GM23338 (cell line): ENCODE results near the gene PTGDS. TPM values are rescaled to one million over a fixed set of nuclear protein-coding genes. Genes with fewer than 3 reads are reported as not detected.
A peak's percentile ranks its signal among the peaks of the same experiment; 100 is the strongest.

Experiments used
- ATAC-seq: fragments of 200-7000 bp; cut with Tn5 transposase; 3 replicates; pipeline ENCODE4 v1.9.1; 2020
- DNase-seq: peaks from one replicate; pipeline ENCODE4 v3.0.0-alpha.2; 2015; ENCODE audit warnings: low spot score
- H2AFZ ChIP-seq: fragments of 200-600 bp; sonication (generic); 2 replicates; pipeline ENCODE4 v1.8.0; 2016; ENCODE audit warnings: antibody characterized with exemption, mild to moderate bottlenecking, moderate library complexity
- H3F3A ChIP-seq: fragments of 200-600 bp; sonication (generic); replicated peaks from 2 replicates; pipeline ENCODE4 v1.8.0; 2017; ENCODE audit warnings: antibody characterized with exemption, mixed run types, low read depth
- H3K27ac ChIP-seq: fragments of 200-600 bp; sonication (generic); 2 replicates; pipeline ENCODE4 v1.6.1; 2016; ENCODE audit warnings: low read depth
- H3K27me3 ChIP-seq: fragments of 200-600 bp; sonication (generic); 2 replicates; pipeline ENCODE4 v1.8.0; 2016; ENCODE audit warnings: mild to moderate bottlenecking, mixed run types, moderate library complexity; ENCODE audit not compliant: insufficient read depth
- H3K36me3 ChIP-seq: fragments of 200-600 bp; sonication (generic); 2 replicates; pipeline ENCODE4 v1.8.0; 2016; ENCODE audit warnings: mild to moderate bottlenecking; ENCODE audit not compliant: insufficient read depth
- H3K4me1 ChIP-seq: fragments of 200-600 bp; sonication (generic); 2 replicates; pipeline ENCODE4 v1.8.0; 2016; ENCODE audit warnings: mild to moderate bottlenecking, moderate library complexity; ENCODE audit not compliant: insufficient read depth
- H3K4me2 ChIP-seq: fragments of 200-600 bp; sonication (generic); 2 replicates; pipeline ENCODE4 v1.7.1; 2017; ENCODE audit warnings: mixed run types
- H3K4me3 ChIP-seq: fragments of 200-600 bp; sonication (generic); 2 replicates; pipeline ENCODE4 v1.6.1; 2016; ENCODE audit warnings: mixed run types
- H3K79me2 ChIP-seq: fragments of 200-600 bp; sonication (generic); replicated peaks from 2 replicates; pipeline ENCODE4 v1.8.0; 2017; ENCODE audit warnings: mild to moderate bottlenecking; ENCODE audit not compliant: insufficient read depth
- H3K9me2 ChIP-seq: fragments of 200-600 bp; sonication (generic); 2 replicates; pipeline ENCODE4 v1.8.0; 2017; ENCODE audit not compliant: insufficient read depth
- H4K20me1 ChIP-seq: fragments of 200-600 bp; sonication (generic); replicated peaks from 2 replicates; pipeline ENCODE4 v1.8.0; 2017; ENCODE audit warnings: mild to moderate bottlenecking; ENCODE audit not compliant: insufficient read depth
- H3K27ac Mint-ChIP-seq: 2 replicates; pipeline ENCODE4 v1.8.0; 2020; ENCODE audit warnings: inconsistent platforms, mild to moderate bottlenecking, moderate library complexity, mixed read lengths
- H3K27me3 Mint-ChIP-seq: 3 replicates; pipeline ENCODE4 v1.8.0; 2022; ENCODE audit warnings: low read depth, mild to moderate bottlenecking, moderate library complexity, mixed read lengths, inconsistent platforms; ENCODE audit not compliant: insufficient read depth, poor library complexity
- H3K36me3 Mint-ChIP-seq: 3 replicates; pipeline ENCODE4 v1.8.0; 2021; ENCODE audit warnings: low read depth, mild to moderate bottlenecking, inconsistent platforms, moderate library complexity, mixed read lengths
- H3K4me1 Mint-ChIP-seq: 3 replicates; pipeline ENCODE4 v1.8.0; 2020; ENCODE audit warnings: mild to moderate bottlenecking, inconsistent platforms, mixed read lengths
- H3K4me3 Mint-ChIP-seq: 3 replicates; pipeline ENCODE4 v1.8.0; 2021; ENCODE audit warnings: moderate library complexity, mild to moderate bottlenecking, inconsistent platforms, mixed read lengths
- H3K9me3 Mint-ChIP-seq: 3 replicates; pipeline ENCODE4 v1.8.0; 2020; ENCODE audit warnings: moderate library complexity, mild to moderate bottlenecking, inconsistent platforms, mixed read lengths
- CREB1 ChIP-seq: fragments of 250-450 bp; sonication (Bioruptor Pico); IDR thresholded peaks from 2 replicates; pipeline ENCODE4 v1.5.0; 2020; ENCODE audit warnings: low read depth, mild to moderate bottlenecking, moderate library complexity
- EZH2 ChIP-seq: fragments of 200-600 bp; sonication (generic); IDR thresholded peaks from one replicate; pipeline ENCODE4 v1.8.0; 2017; ENCODE audit warnings: antibody characterized with exemption, mild to moderate bottlenecking, low read depth; ENCODE audit not compliant: unreplicated experiment
- EZH2phosphoT487 ChIP-seq: fragments of 200-600 bp; sonication (generic); IDR thresholded peaks from one replicate; pipeline ENCODE4 v1.8.1; 2018; ENCODE audit warnings: antibody characterized with exemption; ENCODE audit not compliant: unreplicated experiment
- JUNB ChIP-seq: IDR thresholded peaks from one replicate; pipeline ENCODE4 v1.6.1; 2016; ENCODE audit warnings: antibody characterized with exemption; ENCODE audit not compliant: unreplicated experiment
- NANOG ChIP-seq: IDR thresholded peaks from 2 replicates; pipeline ENCODE4 v1.6.1; 2016; ENCODE audit warnings: antibody characterized with exemption, borderline replicate concordance
- POLR2AphosphoS5 ChIP-seq: IDR thresholded peaks from 2 replicates; pipeline ENCODE4 v1.6.1; 2016; ENCODE audit warnings: antibody characterized with exemption, low read depth
- STAT1 ChIP-seq: IDR thresholded peaks from one replicate; pipeline ENCODE4 v1.6.1; 2016; ENCODE audit warnings: antibody characterized with exemption; ENCODE audit not compliant: unreplicated experiment
- ZNF114 ChIP-seq: fragments of 250-450 bp; sonication (Bioruptor Pico); IDR thresholded peaks from 2 replicates; pipeline ENCODE4 v1.5.0; 2020; ENCODE audit warnings: mild to moderate bottlenecking, moderate library complexity
- ZNF331 ChIP-seq: fragments of 250-450 bp; sonication (Bioruptor Pico); IDR thresholded peaks from 2 replicates; pipeline ENCODE4 v1.5.0; 2020; ENCODE audit warnings: low read depth, mild to moderate bottlenecking, moderate library complexity
- polyA plus RNA-seq: library from polyadenylated mRNA; unstranded; fragments of >200 nt; fragmentation: Nextera tagmentation; extraction: Ambion mirVana; gene quantifications from 2 replicates; pipeline ENCODE4 v1.2.1, GENCODE V29; 2016
- total RNA-seq: library from RNA; depleted of rRNA; stranded (reverse); fragments of >200 nt; shearing (Covaris generic); gene quantifications from 2 replicates; pipeline ENCODE4 v1.2.3, GENCODE V29; 2014
- TF ChIP-seq, protein P1 (sequence below), 2 experiments: fragments of 200-600 bp in 1 of 2; sonication (generic) in 1 of 2; conservative IDR thresholded peaks; 2 replicates each; pipeline versions ENCODE4 v1.5.1 to v1.6.1; 2016 to 2017; ENCODE audit warnings: antibody characterized with exemption in 2 of 2, low read depth in 2 of 2, mild to moderate bottlenecking in 2 of 2, moderate library complexity in 1 of 2
- TF ChIP-seq, protein P2 (sequence below): IDR thresholded peaks from 2 replicates; pipeline ENCODE4 v1.6.1; 2016; ENCODE audit warnings: antibody characterized with exemption
- TF ChIP-seq, protein P3 (sequence below): IDR thresholded peaks from one replicate; pipeline ENCODE4 v1.6.1; 2018; ENCODE audit warnings: antibody characterized with exemption; ENCODE audit not compliant: unreplicated experiment
- TF ChIP-seq, protein P4 (sequence below): fragments of 250-450 bp; sonication (Bioruptor Pico); IDR thresholded peaks from 2 replicates; pipeline ENCODE4 v1.5.0; 2020; ENCODE audit warnings: mild to moderate bottlenecking, moderate library complexity

Gene PTGDS
- total and polyA plus RNA-seq, 2 experiments from 2014 or later: 1.9 to 3.1 TPM

DNA sequence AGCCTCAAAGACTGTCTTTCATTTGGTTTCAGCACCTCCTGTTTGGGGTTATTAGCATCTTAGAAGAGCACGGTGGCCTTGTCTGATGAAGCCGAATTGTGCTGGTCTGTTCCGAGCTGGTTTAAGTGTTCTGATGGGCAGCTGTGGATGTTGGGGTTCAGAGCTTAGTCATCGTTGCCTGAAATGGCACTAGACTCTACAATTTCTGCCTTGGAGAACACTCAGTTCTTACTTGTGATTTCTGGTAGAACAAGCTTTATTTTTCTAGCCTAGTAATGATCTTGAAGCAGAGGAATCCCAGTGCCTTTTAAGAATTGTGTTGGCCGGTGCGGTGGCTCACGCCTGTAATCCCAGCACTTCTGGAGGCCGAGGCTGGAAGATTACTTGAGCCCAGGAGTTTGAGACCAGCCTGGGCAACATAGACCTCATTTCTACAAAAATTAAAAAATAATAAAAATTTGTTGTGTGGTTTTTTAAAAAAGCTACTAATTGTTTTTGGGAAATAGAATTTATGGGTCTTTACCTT lies 40.6 kb upstream of the PTGDS start:
- H3K9me2 ChIP-seq: no peaks in the 10 kb centered on the region; the same call in 1 of the 2 replicates

More for the DNA sequence above, 40.6 kb upstream of the PTGDS start:
- H2AFZ ChIP-seq: no peak overlapping the region
- peaks cover 12% of the 10 kb centered on the region for H4K20me1 ChIP-seq
- Mint-ChIP-seq H3K27me3 (peaks cover 8% of the 10 kb centered on the region), H3K27ac (peak overlapping the region; percentile 80; the same call in 1 of the 2 replicates), H3K9me3 (no peaks in the 10 kb centered on the region; the same call in 2 of the 3 replicates), H3K4me3 (no peak overlapping the region), H3K4me1 (peaks cover 11% of the 10 kb centered on the region), H3K36me3 (peaks cover 54% of the 10 kb centered on the region)
- no peaks in the 10 kb centered on the region for H3K27me3 ChIP-seq
- H3K27ac ChIP-seq: no peak overlapping the region
- H3F3A ChIP-seq: peaks cover 11% of the 10 kb centered on the region; the same call in 1 of the 2 replicates
- DNase-seq: no peak
- no peak overlapping the region for H3K4me2 ChIP-seq
- H3K4me3 ChIP-seq: no peak overlapping the region
- no peak for ATAC-seq
- H3K4me1 ChIP-seq: no peaks in the 10 kb centered on the region
- TF ChIP-seq, protein P1, sequence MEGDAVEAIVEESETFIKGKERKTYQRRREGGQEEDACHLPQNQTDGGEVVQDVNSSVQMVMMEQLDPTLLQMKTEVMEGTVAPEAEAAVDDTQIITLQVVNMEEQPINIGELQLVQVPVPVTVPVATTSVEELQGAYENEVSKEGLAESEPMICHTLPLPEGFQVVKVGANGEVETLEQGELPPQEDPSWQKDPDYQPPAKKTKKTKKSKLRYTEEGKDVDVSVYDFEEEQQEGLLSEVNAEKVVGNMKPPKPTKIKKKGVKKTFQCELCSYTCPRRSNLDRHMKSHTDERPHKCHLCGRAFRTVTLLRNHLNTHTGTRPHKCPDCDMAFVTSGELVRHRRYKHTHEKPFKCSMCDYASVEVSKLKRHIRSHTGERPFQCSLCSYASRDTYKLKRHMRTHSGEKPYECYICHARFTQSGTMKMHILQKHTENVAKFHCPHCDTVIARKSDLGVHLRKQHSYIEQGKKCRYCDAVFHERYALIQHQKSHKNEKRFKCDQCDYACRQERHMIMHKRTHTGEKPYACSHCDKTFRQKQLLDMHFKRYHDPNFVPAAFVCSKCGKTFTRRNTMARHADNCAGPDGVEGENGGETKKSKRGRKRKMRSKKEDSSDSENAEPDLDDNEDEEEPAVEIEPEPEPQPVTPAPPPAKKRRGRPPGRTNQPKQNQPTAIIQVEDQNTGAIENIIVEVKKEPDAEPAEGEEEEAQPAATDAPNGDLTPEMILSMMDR (conservative IDR thresholded peaks at IDR 0.05; ENCODE audit: low read depth in 2 of 2): no peak
- TF ChIP-seq ZNF331 (CRISPR knock-in tag): no peak
- no peak for TF ChIP-seq ZNF114 (CRISPR knock-in tag)
- no peak for TF ChIP-seq POLR2AphosphoS5
- no peak for TF ChIP-seq EZH2phosphoT487
- TF ChIP-seq EZH2: no peak
- no peak for TF ChIP-seq NANOG
- TF ChIP-seq JUNB: no peak
- TF ChIP-seq CREB1 (CRISPR knock-in tag): no peak
- TF ChIP-seq, protein P2, sequence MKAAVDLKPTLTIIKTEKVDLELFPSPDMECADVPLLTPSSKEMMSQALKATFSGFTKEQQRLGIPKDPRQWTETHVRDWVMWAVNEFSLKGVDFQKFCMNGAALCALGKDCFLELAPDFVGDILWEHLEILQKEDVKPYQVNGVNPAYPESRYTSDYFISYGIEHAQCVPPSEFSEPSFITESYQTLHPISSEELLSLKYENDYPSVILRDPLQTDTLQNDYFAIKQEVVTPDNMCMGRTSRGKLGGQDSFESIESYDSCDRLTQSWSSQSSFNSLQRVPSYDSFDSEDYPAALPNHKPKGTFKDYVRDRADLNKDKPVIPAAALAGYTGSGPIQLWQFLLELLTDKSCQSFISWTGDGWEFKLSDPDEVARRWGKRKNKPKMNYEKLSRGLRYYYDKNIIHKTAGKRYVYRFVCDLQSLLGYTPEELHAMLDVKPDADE: no peak
- TF ChIP-seq, protein P3, sequence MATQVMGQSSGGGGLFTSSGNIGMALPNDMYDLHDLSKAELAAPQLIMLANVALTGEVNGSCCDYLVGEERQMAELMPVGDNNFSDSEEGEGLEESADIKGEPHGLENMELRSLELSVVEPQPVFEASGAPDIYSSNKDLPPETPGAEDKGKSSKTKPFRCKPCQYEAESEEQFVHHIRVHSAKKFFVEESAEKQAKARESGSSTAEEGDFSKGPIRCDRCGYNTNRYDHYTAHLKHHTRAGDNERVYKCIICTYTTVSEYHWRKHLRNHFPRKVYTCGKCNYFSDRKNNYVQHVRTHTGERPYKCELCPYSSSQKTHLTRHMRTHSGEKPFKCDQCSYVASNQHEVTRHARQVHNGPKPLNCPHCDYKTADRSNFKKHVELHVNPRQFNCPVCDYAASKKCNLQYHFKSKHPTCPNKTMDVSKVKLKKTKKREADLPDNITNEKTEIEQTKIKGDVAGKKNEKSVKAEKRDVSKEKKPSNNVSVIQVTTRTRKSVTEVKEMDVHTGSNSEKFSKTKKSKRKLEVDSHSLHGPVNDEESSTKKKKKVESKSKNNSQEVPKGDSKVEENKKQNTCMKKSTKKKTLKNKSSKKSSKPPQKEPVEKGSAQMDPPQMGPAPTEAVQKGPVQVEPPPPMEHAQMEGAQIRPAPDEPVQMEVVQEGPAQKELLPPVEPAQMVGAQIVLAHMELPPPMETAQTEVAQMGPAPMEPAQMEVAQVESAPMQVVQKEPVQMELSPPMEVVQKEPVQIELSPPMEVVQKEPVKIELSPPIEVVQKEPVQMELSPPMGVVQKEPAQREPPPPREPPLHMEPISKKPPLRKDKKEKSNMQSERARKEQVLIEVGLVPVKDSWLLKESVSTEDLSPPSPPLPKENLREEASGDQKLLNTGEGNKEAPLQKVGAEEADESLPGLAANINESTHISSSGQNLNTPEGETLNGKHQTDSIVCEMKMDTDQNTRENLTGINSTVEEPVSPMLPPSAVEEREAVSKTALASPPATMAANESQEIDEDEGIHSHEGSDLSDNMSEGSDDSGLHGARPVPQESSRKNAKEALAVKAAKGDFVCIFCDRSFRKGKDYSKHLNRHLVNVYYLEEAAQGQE: no peak
- TF ChIP-seq, protein P4, sequence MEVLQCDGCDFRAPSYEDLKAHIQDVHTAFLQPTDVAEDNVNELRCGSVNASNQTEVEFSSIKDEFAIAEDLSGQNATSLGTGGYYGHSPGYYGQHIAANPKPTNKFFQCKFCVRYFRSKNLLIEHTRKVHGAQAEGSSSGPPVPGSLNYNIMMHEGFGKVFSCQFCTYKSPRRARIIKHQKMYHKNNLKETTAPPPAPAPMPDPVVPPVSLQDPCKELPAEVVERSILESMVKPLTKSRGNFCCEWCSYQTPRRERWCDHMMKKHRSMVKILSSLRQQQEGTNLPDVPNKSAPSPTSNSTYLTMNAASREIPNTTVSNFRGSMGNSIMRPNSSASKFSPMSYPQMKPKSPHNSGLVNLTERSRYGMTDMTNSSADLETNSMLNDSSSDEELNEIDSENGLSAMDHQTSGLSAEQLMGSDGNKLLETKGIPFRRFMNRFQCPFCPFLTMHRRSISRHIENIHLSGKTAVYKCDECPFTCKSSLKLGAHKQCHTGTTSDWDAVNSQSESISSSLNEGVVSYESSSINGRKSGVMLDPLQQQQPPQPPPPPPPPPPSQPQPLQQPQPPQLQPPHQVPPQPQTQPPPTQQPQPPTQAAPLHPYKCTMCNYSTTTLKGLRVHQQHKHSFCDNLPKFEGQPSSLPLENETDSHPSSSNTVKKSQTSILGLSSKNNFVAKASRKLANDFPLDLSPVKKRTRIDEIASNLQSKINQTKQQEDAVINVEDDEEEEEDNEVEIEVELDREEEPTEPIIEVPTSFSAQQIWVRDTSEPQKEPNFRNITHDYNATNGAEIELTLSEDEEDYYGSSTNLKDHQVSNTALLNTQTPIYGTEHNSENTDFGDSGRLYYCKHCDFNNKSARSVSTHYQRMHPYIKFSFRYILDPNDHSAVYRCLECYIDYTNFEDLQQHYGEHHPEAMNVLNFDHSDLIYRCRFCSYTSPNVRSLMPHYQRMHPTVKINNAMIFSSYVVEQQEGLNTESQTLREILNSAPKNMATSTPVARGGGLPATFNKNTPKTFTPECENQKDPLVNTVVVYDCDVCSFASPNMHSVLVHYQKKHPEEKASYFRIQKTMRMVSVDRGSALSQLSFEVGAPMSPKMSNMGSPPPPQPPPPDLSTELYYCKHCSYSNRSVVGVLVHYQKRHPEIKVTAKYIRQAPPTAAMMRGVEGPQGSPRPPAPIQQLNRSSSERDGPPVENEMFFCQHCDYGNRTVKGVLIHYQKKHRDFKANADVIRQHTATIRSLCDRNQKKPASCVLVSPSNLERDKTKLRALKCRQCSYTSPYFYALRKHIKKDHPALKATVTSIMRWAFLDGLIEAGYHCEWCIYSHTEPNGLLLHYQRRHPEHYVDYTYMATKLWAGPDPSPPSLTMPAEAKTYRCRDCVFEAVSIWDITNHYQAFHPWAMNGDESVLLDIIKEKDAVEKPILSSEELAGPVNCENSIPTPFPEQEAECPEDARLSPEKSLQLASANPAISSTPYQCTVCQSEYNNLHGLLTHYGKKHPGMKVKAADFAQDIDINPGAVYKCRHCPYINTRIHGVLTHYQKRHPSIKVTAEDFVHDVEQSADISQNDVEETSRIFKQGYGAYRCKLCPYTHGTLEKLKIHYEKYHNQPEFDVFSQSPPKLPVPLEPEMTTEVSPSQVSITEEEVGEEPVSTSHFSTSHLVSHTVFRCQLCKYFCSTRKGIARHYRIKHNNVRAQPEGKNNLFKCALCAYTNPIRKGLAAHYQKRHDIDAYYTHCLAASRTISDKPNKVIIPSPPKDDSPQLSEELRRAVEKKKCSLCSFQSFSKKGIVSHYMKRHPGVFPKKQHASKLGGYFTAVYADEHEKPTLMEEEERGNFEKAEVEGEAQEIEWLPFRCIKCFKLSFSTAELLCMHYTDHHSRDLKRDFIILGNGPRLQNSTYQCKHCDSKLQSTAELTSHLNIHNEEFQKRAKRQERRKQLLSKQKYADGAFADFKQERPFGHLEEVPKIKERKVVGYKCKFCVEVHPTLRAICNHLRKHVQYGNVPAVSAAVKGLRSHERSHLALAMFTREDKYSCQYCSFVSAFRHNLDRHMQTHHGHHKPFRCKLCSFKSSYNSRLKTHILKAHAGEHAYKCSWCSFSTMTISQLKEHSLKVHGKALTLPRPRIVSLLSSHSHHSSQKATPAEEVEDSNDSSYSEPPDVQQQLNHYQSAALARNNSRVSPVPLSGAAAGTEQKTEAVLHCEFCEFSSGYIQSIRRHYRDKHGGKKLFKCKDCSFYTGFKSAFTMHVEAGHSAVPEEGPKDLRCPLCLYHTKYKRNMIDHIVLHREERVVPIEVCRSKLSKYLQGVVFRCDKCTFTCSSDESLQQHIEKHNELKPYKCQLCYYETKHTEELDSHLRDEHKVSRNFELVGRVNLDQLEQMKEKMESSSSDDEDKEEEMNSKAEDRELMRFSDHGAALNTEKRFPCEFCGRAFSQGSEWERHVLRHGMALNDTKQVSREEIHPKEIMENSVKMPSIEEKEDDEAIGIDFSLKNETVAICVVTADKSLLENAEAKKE: no peak
- TF ChIP-seq STAT1: no peak
- H3K79me2 ChIP-seq: 0 out of 2 replicates have a peak, but pooled peaks cover 8% of the 10 kb centered on the region
- H3K36me3 ChIP-seq: no peaks in the 10 kb centered on the region
